Measurements from ENCODE around the gene RAI14.

Gene RAI14

DNA sequence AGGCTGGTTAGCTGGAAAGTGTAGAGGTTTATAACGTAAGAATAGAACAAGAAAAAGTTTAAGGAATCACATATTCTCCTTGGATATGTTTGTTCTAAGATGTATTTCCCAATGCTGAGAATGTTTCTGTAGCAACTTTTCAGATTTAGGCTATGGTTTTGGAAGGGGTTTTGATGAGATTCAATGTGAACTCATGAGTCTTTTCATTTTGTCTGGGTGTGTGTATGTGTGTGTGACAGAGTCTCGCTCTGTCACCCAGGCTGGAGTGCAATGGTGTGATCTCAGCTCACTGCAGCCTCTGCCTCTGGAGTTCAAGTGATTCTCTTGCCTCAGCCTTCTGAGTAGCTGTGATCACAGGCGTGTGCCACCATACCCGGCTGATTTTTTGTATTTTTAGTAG is 38.6 kb downstream of the RAI14 start:
- Histone ChIP-seq H3K36me3 (ENCODE audit: insufficient read depth, insufficient read length, low read length) (peaks cover 39% of the 10 kb centered on the region), H3K9me3 (ENCODE audit: insufficient read depth, low read length) (no peaks in the 10 kb centered on the region), H3K4me1 (ENCODE audit: insufficient read depth, insufficient read length) (peaks cover 3% of the 10 kb centered on the region), H3K27me3 (ENCODE audit: insufficient read depth, insufficient read length) (no peaks in the 10 kb centered on the region), H3K4me3 (ENCODE audit: insufficient read length, low read depth) (no peak overlapping the region), H3K9ac (ENCODE audit: insufficient read length, low read depth) (no peak overlapping the region)
- no peak for DNase-seq (ENCODE audit: low read depth, low spot score)
- TF ChIP-seq SUZ12 (IDR thresholded peaks at IDR 0.05; ENCODE audit: extremely low read depth, insufficient read depth, insufficient read length) (no peak), ZNF274 (IDR thresholded peaks at IDR 0.05; ENCODE audit: low read depth, low read length) (no peak), YY1 (IDR thresholded peaks at IDR 0.05; ENCODE audit: insufficient read depth, insufficient read length) (no peak)

- TF ChIP-seq YY1 (IDR thresholded peaks at IDR 0.05; ENCODE audit: insufficient read depth, insufficient read length) (no peak), ZNF274 (IDR thresholded peaks at IDR 0.05; ENCODE audit: low read depth, low read length) (no peak), SUZ12 (IDR thresholded peaks at IDR 0.05; ENCODE audit: extremely low read depth, insufficient read depth, insufficient read length) (no peak)
- Histone ChIP-seq H3K9me3 (ENCODE audit: insufficient read depth, low read length) (no peaks in the 10 kb centered on the region), H3K9ac (ENCODE audit: insufficient read length, low read depth) (no peak overlapping the region), H3K36me3 (ENCODE audit: insufficient read depth, insufficient read length, low read length) (peaks cover 38% of the 10 kb centered on the region), H3K4me1 (ENCODE audit: insufficient read depth, insufficient read length) (peaks cover 3% of the 10 kb centered on the region), H3K4me3 (ENCODE audit: insufficient read length, low read depth) (no peak overlapping the region), H3K27me3 (ENCODE audit: insufficient read depth, insufficient read length) (no peaks in the 10 kb centered on the region)
- no peak for DNase-seq (ENCODE audit: low read depth, low spot score)
Observed at GRCh38 chr5:34695275-34696027, 39.3 kb downstream of the RAI14 start.

- Histone ChIP-seq H3K4me3 (ENCODE audit: insufficient read length, low read depth) (no peak overlapping the region), H3K9ac (ENCODE audit: insufficient read length, low read depth) (no peak overlapping the region), H3K36me3 (ENCODE audit: insufficient read depth, insufficient read length, low read length) (peaks cover 40% of the 10 kb centered on the region), H3K9me3 (ENCODE audit: insufficient read depth, low read length) (no peaks in the 10 kb centered on the region), H3K4me1 (ENCODE audit: insufficient read depth, insufficient read length) (peaks cover 3% of the 10 kb centered on the region), H3K27me3 (ENCODE audit: insufficient read depth, insufficient read length) (no peaks in the 10 kb centered on the region)
- TF ChIP-seq SUZ12 (IDR thresholded peaks at IDR 0.05; ENCODE audit: extremely low read depth, insufficient read depth, insufficient read length) (no peak), YY1 (IDR thresholded peaks at IDR 0.05; ENCODE audit: insufficient read depth, insufficient read length) (no peak), ZNF274 (IDR thresholded peaks at IDR 0.05; ENCODE audit: low read depth, low read length) (no peak)
- no peak for DNase-seq (ENCODE audit: low read depth, low spot score)
Observed at GRCh38 chr5:34697308-34698108, 41.4 kb downstream of the RAI14 start.

DNA sequence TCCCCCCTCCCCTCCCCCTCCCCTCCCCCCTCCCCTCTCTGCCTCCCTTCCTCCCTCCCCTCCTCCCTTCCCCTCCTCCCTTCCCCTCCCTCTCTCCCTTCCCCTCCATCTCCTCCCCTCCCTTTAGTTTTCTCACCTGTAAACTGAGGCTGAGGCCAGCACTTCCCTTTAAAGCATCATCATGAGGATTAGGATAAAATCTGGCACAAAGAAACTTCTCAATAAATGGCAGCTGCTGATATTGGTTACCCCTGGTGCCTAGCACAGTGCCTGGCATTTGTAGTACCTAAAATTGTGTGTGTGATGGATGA is 41.9 kb downstream of the RAI14 start:
- Histone ChIP-seq H3K9me3 (ENCODE audit: insufficient read depth, low read length) (no peaks in the 10 kb centered on the region), H3K4me1 (ENCODE audit: insufficient read depth, insufficient read length) (peaks cover 3% of the 10 kb centered on the region), H3K36me3 (ENCODE audit: insufficient read depth, insufficient read length, low read length) (peaks cover 37% of the 10 kb centered on the region), H3K9ac (ENCODE audit: insufficient read length, low read depth) (no peak overlapping the region), H3K27me3 (ENCODE audit: insufficient read depth, insufficient read length) (no peaks in the 10 kb centered on the region), H3K4me3 (ENCODE audit: insufficient read length, low read depth) (no peak overlapping the region)
- no peak for TF ChIP-seq YY1 (IDR thresholded peaks at IDR 0.05; ENCODE audit: insufficient read depth, insufficient read length)
- TF ChIP-seq SUZ12 (IDR thresholded peaks at IDR 0.05; ENCODE audit: extremely low read depth, insufficient read depth, insufficient read length): no peak
- TF ChIP-seq ZNF274 (IDR thresholded peaks at IDR 0.05; ENCODE audit: low read depth, low read length): no peak
- DNase-seq (ENCODE audit: low read depth, low spot score): no peak

DNA sequence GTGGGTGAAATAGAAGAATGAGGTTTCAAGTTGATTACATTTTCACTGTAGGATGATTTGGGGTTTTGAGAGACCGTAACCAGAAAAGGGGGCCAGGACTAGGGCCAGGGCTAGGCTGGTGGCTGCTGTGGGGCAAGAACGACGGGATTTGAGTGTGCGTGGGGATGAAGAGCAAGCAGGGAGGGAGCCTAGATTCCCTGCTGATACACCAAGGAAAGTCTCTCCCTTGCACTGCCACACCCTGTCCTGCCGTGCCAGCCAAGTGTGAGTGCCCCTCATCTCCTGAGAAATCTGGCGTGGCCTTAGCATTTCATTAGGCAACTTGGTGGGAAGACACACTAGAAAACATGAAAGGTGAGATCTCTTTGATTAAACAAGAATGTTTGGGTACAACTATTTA is 42.6 kb downstream of the RAI14 start:
- Histone ChIP-seq H3K27me3 (ENCODE audit: insufficient read depth, insufficient read length) (no peaks in the 10 kb centered on the region), H3K4me1 (ENCODE audit: insufficient read depth, insufficient read length) (peaks cover 3% of the 10 kb centered on the region), H3K9ac (ENCODE audit: insufficient read length, low read depth) (no peak overlapping the region), H3K4me3 (ENCODE audit: insufficient read length, low read depth) (no peak overlapping the region), H3K9me3 (ENCODE audit: insufficient read depth, low read length) (no peaks in the 10 kb centered on the region), H3K36me3 (ENCODE audit: insufficient read depth, insufficient read length, low read length) (peaks cover 30% of the 10 kb centered on the region)
- TF ChIP-seq YY1 (IDR thresholded peaks at IDR 0.05; ENCODE audit: insufficient read depth, insufficient read length): no peak
- no peak for TF ChIP-seq ZNF274 (IDR thresholded peaks at IDR 0.05; ENCODE audit: low read depth, low read length)
- TF ChIP-seq SUZ12 (IDR thresholded peaks at IDR 0.05; ENCODE audit: extremely low read depth, insufficient read depth, insufficient read length): no peak
- no peak for DNase-seq (ENCODE audit: low read depth, low spot score)

DNA sequence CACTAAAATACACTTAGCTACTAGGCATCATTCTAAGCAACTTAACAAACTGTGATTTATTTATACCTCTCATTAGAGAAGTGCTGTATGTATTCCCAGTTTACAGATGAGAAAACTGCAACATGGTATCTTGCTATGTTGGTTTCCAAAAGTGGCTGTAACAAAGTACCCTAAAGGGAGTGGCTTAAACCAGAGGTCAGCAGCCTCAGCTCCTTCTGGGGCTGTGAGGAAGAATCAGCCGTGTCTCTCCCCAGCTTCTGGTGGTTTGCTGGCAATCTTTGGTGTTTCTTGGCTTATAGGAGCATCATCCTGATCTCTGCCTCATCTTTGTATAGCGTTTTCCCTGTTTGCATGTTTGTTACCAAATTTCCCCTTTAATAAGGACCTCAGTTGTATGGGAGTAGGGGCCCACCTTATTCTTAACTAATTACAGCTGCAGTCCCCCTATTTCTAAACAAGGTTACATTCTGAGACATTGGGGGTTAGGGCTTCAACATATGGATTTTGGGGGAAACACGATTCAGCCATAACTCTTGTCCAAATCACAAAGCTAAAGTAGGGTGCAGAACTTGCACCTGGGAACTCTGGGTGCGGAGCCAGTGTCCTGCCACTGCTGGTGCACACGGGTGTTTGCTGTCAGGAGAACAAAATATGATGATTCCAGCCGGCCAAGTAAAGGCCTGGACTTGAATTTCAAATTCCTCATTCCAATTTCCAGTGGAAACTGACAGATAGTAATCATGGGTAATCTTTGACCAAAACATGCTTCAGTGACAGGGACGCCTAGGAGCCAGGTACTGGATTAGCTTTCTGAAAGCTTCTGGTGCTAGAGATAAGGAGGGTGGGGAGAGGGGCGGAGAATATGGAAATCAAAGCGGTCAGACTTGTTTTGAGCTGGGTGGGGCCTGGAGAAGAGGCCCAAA is 43.3 kb downstream of the RAI14 start:
- H3K4me3 ChIP-seq (ENCODE audit: insufficient read length, low read depth): no peak overlapping the region
- H3K4me1 ChIP-seq (ENCODE audit: insufficient read depth, insufficient read length): peaks cover 3% of the 10 kb centered on the region
- peak overlapping the region; percentile 26 for H3K9ac ChIP-seq (ENCODE audit: insufficient read length, low read depth)
- no peaks in the 10 kb centered on the region for H3K9me3 ChIP-seq (ENCODE audit: insufficient read depth, low read length)
- peaks cover 25% of the 10 kb centered on the region for H3K36me3 ChIP-seq (ENCODE audit: insufficient read depth, insufficient read length, low read length)
- H3K27me3 ChIP-seq (ENCODE audit: insufficient read depth, insufficient read length): no peaks in the 10 kb centered on the region
- DNase-seq (ENCODE audit: low read depth, low spot score): no peak
- TF ChIP-seq YY1 (IDR thresholded peaks at IDR 0.05; ENCODE audit: insufficient read depth, insufficient read length): no peak
- TF ChIP-seq SUZ12 (IDR thresholded peaks at IDR 0.05; ENCODE audit: extremely low read depth, insufficient read depth, insufficient read length): no peak
- TF ChIP-seq ZNF274 (IDR thresholded peaks at IDR 0.05; ENCODE audit: low read depth, low read length): no peak
